ENCODE measurements around the gene ASCC1.
"Not testable (repeated sequence)": the region's sequence is repeated elsewhere in the genome, so short reads cannot be mapped to it uniquely, and the experiment has no call there.

The ASCC1 gene

DNA sequence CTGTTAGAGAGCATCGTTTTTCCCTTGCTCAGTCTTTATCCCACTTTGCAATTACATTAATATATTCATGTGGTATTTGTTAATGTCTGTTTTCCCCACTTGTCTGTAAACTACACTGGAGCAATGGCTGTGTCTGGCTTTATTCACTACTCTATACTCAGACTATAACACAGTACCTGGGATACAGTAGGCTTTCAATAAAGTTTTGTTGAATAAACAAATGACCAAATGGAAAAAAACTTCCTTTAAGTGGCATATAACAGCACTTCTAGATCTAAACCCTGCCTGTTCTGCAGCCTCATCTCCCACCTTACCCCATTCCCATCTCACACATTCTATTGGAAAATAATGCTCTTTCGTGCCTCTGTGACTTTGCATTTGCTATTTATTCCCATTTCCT lies 70.4 kb downstream of the ASCC1 start:
- H3K9me3 ChIP-seq (ENCODE audit: control insufficient read depth in 2 of 2, low read length in 2 of 2), result no peaks in the 10 kb centered on the region
- no peaks in the 10 kb centered on the region for H3K27me3 ChIP-seq (ENCODE audit: control insufficient read depth in 1 of 2, insufficient read depth in 2 of 2, low read length in 2 of 2)
- no peaks in the 10 kb centered on the region for H3K36me3 ChIP-seq (ENCODE audit: control insufficient read depth in 2 of 2, insufficient read depth in 2 of 2, low read length in 2 of 2)
- no peaks in the 10 kb centered on the region for H3K4me1 ChIP-seq (ENCODE audit: control insufficient read depth, insufficient read depth, low read length)
- no peak overlapping the region for H3K9ac ChIP-seq (ENCODE audit: low read length in 2 of 2)
- no peak overlapping the region for H3K27ac ChIP-seq (ENCODE audit: low read length)
- H3K4me3 ChIP-seq (ENCODE audit: low read length in 2 of 2), result no peak overlapping the region

GRCh38 chr10:72140850-72141249 lies 75.2 kb downstream of the ASCC1 start:
- H3K9ac ChIP-seq (ENCODE audit: low read length in 2 of 2), result no peak overlapping the region
- H3K27me3 ChIP-seq (ENCODE audit: control insufficient read depth in 1 of 2, insufficient read depth in 2 of 2, low read length in 2 of 2), result no peaks in the 10 kb centered on the region
- H3K4me1 ChIP-seq (ENCODE audit: control insufficient read depth, insufficient read depth, low read length), result no peaks in the 10 kb centered on the region
- no peak overlapping the region for H3K4me3 ChIP-seq (ENCODE audit: low read length in 2 of 2)
- H3K9me3 ChIP-seq (ENCODE audit: control insufficient read depth in 2 of 2, low read length in 2 of 2), result no peaks in the 10 kb centered on the region
- H3K36me3 ChIP-seq (ENCODE audit: control insufficient read depth in 2 of 2, insufficient read depth in 2 of 2, low read length in 2 of 2), result peaks cover 0 to 3% of the 10 kb centered on the region in 2 donors
- H3K27ac ChIP-seq (ENCODE audit: low read length), result no peak overlapping the region

DNA sequence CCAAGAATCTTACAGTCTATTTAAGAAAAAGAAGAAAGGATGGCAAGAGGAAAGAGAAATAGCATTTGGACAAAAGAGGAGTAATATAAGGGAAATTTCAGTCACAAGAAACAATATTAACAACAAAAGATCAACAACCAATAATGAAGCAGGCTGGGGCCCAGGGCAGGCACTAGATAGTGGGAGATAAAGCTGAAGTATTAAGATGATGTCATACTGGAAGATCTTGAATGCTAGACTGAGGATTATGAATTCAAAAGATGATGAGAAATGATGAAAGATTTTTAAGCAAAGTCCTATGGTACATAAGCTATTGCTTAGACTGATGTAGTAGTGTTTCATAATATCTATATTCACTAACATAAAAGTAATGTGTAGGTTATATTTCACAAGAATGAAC lies 75.9 kb downstream of the ASCC1 start:
- Histone ChIP-seq H3K9me3 (ENCODE audit: control insufficient read depth in 2 of 2, low read length in 2 of 2) (no peaks in the 10 kb centered on the region), H3K27me3 (ENCODE audit: control insufficient read depth in 1 of 2, insufficient read depth in 2 of 2, low read length in 2 of 2) (no peaks in the 10 kb centered on the region), H3K36me3 (ENCODE audit: control insufficient read depth in 2 of 2, insufficient read depth in 2 of 2, low read length in 2 of 2) (peaks cover 0 to 5% of the 10 kb centered on the region in 2 donors), H3K4me3 (ENCODE audit: low read length in 2 of 2) (no peak overlapping the region), H3K4me1 (ENCODE audit: control insufficient read depth, insufficient read depth, low read length) (no peaks in the 10 kb centered on the region), H3K9ac (ENCODE audit: low read length in 2 of 2) (no peak overlapping the region), H3K27ac (ENCODE audit: low read length) (no peak overlapping the region)

DNA sequence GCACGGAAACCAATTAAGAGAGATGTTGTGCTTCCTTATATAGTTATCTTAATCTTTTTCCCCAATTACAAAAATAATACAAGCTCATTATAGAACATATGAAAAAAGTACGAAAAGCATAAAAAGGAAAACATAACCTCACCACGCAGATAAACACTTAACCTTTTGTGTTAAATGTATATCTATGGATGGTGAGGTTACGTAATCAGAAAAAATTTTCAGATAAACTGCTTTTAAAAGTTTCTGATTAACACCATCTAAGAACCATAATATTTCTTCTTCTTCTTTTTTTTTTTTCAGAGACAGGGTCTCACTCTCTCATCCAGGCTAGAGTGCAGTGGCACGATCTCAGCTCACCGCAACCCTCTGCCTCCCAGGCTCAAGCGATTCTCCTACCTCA lies 78.5 kb downstream of the ASCC1 start:
- Histone ChIP-seq H3K27me3 (ENCODE audit: control insufficient read depth in 1 of 2, insufficient read depth in 2 of 2, low read length in 2 of 2) (no peaks in the 10 kb centered on the region), H3K27ac (ENCODE audit: low read length) (no peak overlapping the region), H3K9me3 (ENCODE audit: control insufficient read depth in 2 of 2, low read length in 2 of 2) (no peaks in the 10 kb centered on the region), H3K4me3 (ENCODE audit: low read length in 2 of 2) (no peak overlapping the region), H3K9ac (ENCODE audit: low read length in 2 of 2) (no peak overlapping the region), H3K36me3 (ENCODE audit: control insufficient read depth in 2 of 2, insufficient read depth in 2 of 2, low read length in 2 of 2) (peaks cover 0 to 5% of the 10 kb centered on the region in 2 donors), H3K4me1 (ENCODE audit: control insufficient read depth, insufficient read depth, low read length) (no peaks in the 10 kb centered on the region)

DNA sequence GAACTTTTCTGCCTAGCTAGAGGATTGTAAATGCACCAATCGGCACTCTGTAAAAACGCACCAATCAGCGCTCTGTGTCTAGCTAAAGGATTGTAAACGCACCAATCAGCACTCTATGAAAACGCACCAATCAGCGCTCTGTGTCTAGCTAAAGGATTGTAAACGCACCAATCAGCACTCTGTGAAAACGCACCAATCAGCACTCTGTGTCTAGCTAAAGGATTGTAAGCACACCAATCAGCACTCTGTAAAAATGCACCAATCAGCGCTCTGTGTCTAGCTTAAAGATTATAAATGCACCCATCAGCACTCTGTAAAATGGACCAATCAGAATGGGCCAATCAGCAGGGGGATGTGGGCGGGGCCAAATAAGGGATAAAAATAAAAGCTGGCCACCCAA lies 79.9 kb downstream of the ASCC1 start:
- H3K9ac ChIP-seq (ENCODE audit: low read length in 2 of 2); H3K4me3 ChIP-seq (ENCODE audit: low read length in 2 of 2); H3K27me3 ChIP-seq (ENCODE audit: control insufficient read depth in 1 of 2, insufficient read depth in 2 of 2, low read length in 2 of 2); H3K9me3 ChIP-seq (ENCODE audit: control insufficient read depth in 2 of 2, low read length in 2 of 2); H3K36me3 ChIP-seq (ENCODE audit: control insufficient read depth in 2 of 2, insufficient read depth in 2 of 2, low read length in 2 of 2); H3K4me1 ChIP-seq (ENCODE audit: control insufficient read depth, insufficient read depth, low read length); H3K27ac ChIP-seq (ENCODE audit: low read length): not testable (repeated sequence)

DNA sequence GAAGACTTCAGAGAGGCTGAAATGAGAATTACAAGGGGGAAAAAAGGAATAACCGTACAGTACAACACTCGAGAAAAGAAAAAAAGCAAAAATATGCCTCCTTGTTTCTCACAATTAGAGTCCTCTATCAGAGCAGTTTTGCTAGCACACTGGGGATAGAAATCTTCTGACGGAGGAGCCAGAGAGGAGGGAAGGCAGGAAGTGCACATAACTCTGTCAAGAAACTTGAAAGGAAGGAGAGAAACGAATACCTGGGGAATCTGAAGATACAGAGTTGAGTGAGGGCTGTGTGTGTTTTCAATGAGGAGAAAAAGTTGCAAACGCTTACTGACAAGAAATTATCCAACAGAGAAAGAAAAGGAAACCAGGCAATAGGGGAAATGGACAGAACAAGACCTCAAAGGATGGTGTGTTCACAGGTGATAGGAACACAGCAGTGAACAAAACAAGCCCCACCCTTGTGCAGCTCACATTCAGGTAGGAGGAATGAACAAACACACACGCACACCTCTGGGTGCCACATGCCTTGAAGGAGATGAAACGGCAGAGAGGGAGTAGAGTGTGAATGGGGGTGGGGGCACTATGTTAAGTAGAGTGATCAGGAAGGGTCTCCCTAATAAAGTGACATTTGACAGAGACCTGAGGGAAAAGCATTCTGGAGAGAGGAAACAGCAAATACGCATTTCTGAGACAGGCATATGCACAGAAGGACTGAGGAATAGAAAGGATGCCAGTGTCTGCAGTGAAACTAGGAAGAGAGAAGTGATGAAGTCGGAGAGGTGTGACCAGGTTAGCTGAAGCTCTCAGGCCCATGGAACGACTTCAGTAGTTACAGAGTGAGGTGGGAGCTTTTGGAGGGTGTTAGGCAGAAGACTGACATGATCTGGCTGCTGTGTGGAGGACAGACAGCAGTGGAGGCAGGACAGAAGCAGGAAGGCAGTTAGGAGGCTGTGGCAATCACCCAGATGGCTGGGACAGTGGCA lies 81.0 kb downstream of the ASCC1 start:
- Histone ChIP-seq H3K4me3 (ENCODE audit: low read length in 2 of 2) (no peak overlapping the region), H3K36me3 (ENCODE audit: control insufficient read depth in 2 of 2, insufficient read depth in 2 of 2, low read length in 2 of 2) (peaks cover 0 to 7% of the 10 kb centered on the region in 2 donors), H3K9me3 (ENCODE audit: control insufficient read depth in 2 of 2, low read length in 2 of 2) (no peaks in the 10 kb centered on the region), H3K4me1 (ENCODE audit: control insufficient read depth, insufficient read depth, low read length) (no peaks in the 10 kb centered on the region), H3K27me3 (ENCODE audit: control insufficient read depth in 1 of 2, insufficient read depth in 2 of 2, low read length in 2 of 2) (no peaks in the 10 kb centered on the region), H3K27ac (ENCODE audit: low read length) (no peak overlapping the region), H3K9ac (ENCODE audit: low read length in 2 of 2) (no peak overlapping the region)

DNA sequence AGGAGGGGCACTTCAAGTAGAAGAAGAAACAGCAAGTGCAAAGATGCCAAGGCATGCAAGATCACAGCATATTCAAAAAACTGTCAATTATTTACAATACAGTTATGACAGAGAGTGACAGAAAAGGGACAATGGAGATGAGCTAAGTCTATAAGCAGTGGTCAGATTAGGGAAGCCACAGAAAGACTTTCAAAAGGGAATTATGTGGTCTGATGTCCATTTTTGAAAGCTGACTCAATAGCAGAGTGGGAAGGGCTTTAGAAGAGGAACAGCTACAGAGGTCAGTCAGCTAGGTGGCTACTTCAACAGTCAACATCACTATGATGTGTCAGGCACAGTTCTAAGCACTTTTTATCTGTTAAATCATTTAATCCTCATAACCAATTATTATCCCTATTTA lies 82.6 kb downstream of the ASCC1 start:
- peaks cover 0 to 7% of the 10 kb centered on the region in 2 donors for H3K36me3 ChIP-seq (ENCODE audit: control insufficient read depth in 2 of 2, insufficient read depth in 2 of 2, low read length in 2 of 2)
- no peak overlapping the region for H3K27ac ChIP-seq (ENCODE audit: low read length)
- H3K9ac ChIP-seq (ENCODE audit: low read length in 2 of 2), result no peak overlapping the region
- H3K4me1 ChIP-seq (ENCODE audit: control insufficient read depth, insufficient read depth, low read length), result no peaks in the 10 kb centered on the region
- no peaks in the 10 kb centered on the region for H3K9me3 ChIP-seq (ENCODE audit: control insufficient read depth in 2 of 2, low read length in 2 of 2)
- no peak overlapping the region for H3K4me3 ChIP-seq (ENCODE audit: low read length in 2 of 2)
- no peaks in the 10 kb centered on the region for H3K27me3 ChIP-seq (ENCODE audit: control insufficient read depth in 1 of 2, insufficient read depth in 2 of 2, low read length in 2 of 2)

GRCh38 chr10:72132854-72133253 lies 83.2 kb downstream of the ASCC1 start:
- Histone ChIP-seq H3K27me3 (ENCODE audit: control insufficient read depth in 1 of 2, insufficient read depth in 2 of 2, low read length in 2 of 2) (no peaks in the 10 kb centered on the region), H3K9me3 (ENCODE audit: control insufficient read depth in 2 of 2, low read length in 2 of 2) (no peaks in the 10 kb centered on the region), H3K27ac (ENCODE audit: low read length) (no peak overlapping the region), H3K4me1 (ENCODE audit: control insufficient read depth, insufficient read depth, low read length) (no peaks in the 10 kb centered on the region), H3K4me3 (ENCODE audit: low read length in 2 of 2) (no peak overlapping the region), H3K36me3 (ENCODE audit: control insufficient read depth in 2 of 2, insufficient read depth in 2 of 2, low read length in 2 of 2) (peaks cover 0 to 8% of the 10 kb centered on the region in 2 donors), H3K9ac (ENCODE audit: low read length in 2 of 2) (no peak overlapping the region)

- Histone ChIP-seq H3K27ac (ENCODE audit: low read length) (no peak overlapping the region), H3K9ac (ENCODE audit: low read length in 2 of 2) (no peak overlapping the region), H3K27me3 (ENCODE audit: control insufficient read depth in 1 of 2, insufficient read depth in 2 of 2, low read length in 2 of 2) (no peaks in the 10 kb centered on the region), H3K4me3 (ENCODE audit: low read length in 2 of 2) (no peak overlapping the region), H3K9me3 (ENCODE audit: control insufficient read depth in 2 of 2, low read length in 2 of 2) (no peaks in the 10 kb centered on the region), H3K36me3 (ENCODE audit: control insufficient read depth in 2 of 2, insufficient read depth in 2 of 2, low read length in 2 of 2) (peaks cover 0 to 4% of the 10 kb centered on the region in 2 donors), H3K4me1 (ENCODE audit: control insufficient read depth, insufficient read depth, low read length) (no peaks in the 10 kb centered on the region)
Measured at GRCh38 chr10:72127571-72127970, 88.5 kb downstream of the ASCC1 start.

DNA sequence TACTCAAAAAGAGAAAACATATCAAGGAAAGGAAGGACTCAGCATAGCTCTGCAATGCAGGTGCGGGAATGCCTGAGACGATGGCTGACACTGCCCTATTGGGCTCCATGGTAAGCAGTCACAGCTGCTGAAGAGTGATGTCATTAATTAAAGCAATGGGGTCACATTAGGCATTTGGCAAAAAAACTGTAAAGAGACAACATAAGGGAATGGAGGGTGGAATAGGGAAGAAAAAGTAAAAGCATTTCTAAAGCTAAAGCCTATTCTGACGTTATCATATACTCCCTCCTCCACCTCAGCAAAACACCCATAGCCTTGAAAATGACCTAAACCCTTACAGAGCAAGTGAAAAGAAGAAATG lies 89.2 kb downstream of the ASCC1 start:
- Histone ChIP-seq H3K27ac (ENCODE audit: low read length) (no peak overlapping the region), H3K4me3 (ENCODE audit: low read length in 2 of 2) (no peak overlapping the region), H3K27me3 (ENCODE audit: control insufficient read depth in 1 of 2, insufficient read depth in 2 of 2, low read length in 2 of 2) (no peaks in the 10 kb centered on the region), H3K9ac (ENCODE audit: low read length in 2 of 2) (no peak overlapping the region), H3K4me1 (ENCODE audit: control insufficient read depth, insufficient read depth, low read length) (no peaks in the 10 kb centered on the region), H3K36me3 (ENCODE audit: control insufficient read depth in 2 of 2, insufficient read depth in 2 of 2, low read length in 2 of 2) (peaks cover 0 to 3% of the 10 kb centered on the region in 2 donors), H3K9me3 (ENCODE audit: control insufficient read depth in 2 of 2, low read length in 2 of 2) (no peaks in the 10 kb centered on the region)

DNA sequence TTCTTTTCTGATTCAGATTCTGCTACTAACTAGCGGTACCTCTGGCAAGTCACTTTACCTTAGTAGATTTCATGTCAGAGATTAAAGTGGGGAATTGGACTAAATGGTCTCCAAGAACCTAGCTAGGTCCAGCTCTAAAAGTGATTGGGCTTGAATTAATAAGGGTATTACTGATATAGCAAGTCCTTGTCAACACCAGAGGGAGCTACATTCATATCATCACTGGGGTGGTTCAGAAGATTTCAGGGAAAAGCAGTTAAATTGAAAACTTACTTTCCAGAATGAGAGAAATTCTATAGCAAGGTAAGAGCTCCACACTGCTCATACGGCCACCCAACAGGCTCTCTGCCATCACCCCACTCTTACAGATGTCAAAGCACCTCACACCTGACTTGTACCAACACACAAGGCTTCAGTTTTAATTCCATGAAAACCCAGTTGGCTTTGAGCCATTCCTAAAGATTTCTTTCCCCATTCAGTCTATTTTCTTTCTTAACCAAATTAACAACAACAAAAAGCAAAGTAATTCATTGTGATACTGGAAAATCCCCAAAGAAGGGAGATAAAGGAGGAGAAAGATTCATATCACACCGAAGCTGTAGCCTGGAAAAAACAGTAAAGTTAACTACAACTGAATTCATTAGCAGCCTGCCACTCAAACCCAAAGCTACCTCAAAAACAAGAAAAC lies 89.7 kb downstream of the ASCC1 start:
- no peaks in the 10 kb centered on the region for H3K4me1 ChIP-seq (ENCODE audit: control insufficient read depth, insufficient read depth, low read length)
- H3K36me3 ChIP-seq (ENCODE audit: control insufficient read depth in 2 of 2, insufficient read depth in 2 of 2, low read length in 2 of 2), result peaks cover 0 to 3% of the 10 kb centered on the region in 2 donors
- no peak overlapping the region for H3K27ac ChIP-seq (ENCODE audit: low read length)
- H3K9me3 ChIP-seq (ENCODE audit: control insufficient read depth in 2 of 2, low read length in 2 of 2), result no peaks in the 10 kb centered on the region
- H3K4me3 ChIP-seq (ENCODE audit: low read length in 2 of 2), result no peak overlapping the region
- no peaks in the 10 kb centered on the region for H3K27me3 ChIP-seq (ENCODE audit: control insufficient read depth in 1 of 2, insufficient read depth in 2 of 2, low read length in 2 of 2)
- no peak overlapping the region for H3K9ac ChIP-seq (ENCODE audit: low read length in 2 of 2)

All from stomach smooth muscle (tissue), 2 donors.